ENCODE data around the gene NTHL1.

NTHL1 gene

GRCh38 chr16:1991135-1991551 lies 56.5 kb downstream of the NTHL1 start:
- DNase-seq = peak; percentile 41 to 43

GRCh38 chr16:1990351-1991134 lies 57.1 kb downstream of the NTHL1 start:
- peak in 1 of 2 donors; percentile 42 for DNase-seq

GRCh38 chr16:1990101-1990350 lies 57.6 kb downstream of the NTHL1 start:
- no peak for DNase-seq
